Measurements from ENCODE around the gene TRAPPC11. TPM values are rescaled to one million over a fixed set of nuclear protein-coding genes. Genes with fewer than 3 reads are reported as not detected.

Gene TRAPPC11
- polyA plus RNA-seq, 1 of the 3 experiments (the other 2 are of a cell fraction): 18.8 TPM

DNA sequence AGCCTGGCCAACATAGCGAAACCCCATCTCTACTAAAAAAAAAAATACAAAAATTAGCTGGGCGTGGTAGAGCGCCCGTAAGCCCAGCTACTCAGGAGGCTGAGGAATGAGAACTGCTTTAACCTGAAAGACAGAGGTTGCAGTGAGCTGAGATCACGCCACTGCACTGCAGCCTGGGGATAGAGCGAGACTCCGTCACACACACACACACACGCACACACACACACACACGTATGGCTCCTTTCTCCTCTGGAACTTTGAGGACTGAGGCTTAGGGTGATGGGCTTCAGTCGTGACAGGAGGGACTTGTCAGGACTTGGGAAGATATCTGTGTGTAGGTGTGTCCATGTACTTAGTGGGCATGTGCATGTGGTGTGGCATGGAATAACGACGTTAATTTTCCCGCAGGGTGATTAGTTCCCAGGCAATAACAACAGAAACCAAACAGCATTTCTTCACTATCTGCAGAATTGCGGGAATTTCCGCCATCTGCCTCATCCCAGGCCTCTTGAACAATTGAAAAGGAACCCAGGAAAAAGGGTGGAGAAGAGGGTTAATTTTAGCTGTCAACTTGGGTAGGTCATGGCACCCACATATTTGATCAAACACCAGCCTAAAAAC lies 47.8 kb upstream of the TRAPPC11 start:
- Histone ChIP-seq H2AFZ (ENCODE audit: low read depth) (no peak overlapping the region), H3K9me2 (no peaks in the 10 kb centered on the region), H3K36me3 (replicated peaks in 1 of 2; ENCODE audit: control insufficient read depth in 1 of 2, insufficient read depth in 2 of 2, low read length in 1 of 2) (no peaks in the 10 kb centered on the region), H3K4me3 (ENCODE audit: low read depth in 2 of 2, low read length in 1 of 2) (no peak overlapping the region), H3F3A (replicated peaks; ENCODE audit: insufficient read depth) (no peaks in the 10 kb centered on the region), H4K20me1 (ENCODE audit: insufficient read depth) (no peaks in the 10 kb centered on the region), H3K4me1 (ENCODE audit: control insufficient read depth in 1 of 2, insufficient read depth in 2 of 2, low read depth in 1 of 2, low read length in 1 of 2) (no peaks in the 10 kb centered on the region), H3K9ac (no peak overlapping the region), H3K4me2 (no peak overlapping the region), H3K79me2 (ENCODE audit: insufficient read depth) (no peaks in the 10 kb centered on the region), H3K27ac (ENCODE audit: low read depth in 2 of 2, low read length in 1 of 2) (no peak overlapping the region), H3K27me3 (ENCODE audit: insufficient read depth) (no peaks in the 10 kb centered on the region), H3K9me3 (no peaks in the 10 kb centered on the region)
- TF ChIP-seq NFIC (IDR thresholded peaks at IDR 0.05; ENCODE audit: borderline replicate concordance): no peak
- TF ChIP-seq MXI1 (IDR thresholded peaks at IDR 0.05; ENCODE audit: low read depth, low read length): no peak
- no peak for TF ChIP-seq GABPA (IDR thresholded peaks at IDR 0.05; ENCODE audit: low read depth)
- no peak for TF ChIP-seq MEF2A (IDR thresholded peaks at IDR 0.05; ENCODE audit: borderline replicate concordance, low read depth)
- no peak for TF ChIP-seq YY1 (IDR thresholded peaks at IDR 0.05; ENCODE audit: low read depth)
- no peak for TF ChIP-seq TCF12 (IDR thresholded peaks at IDR 0.05)
- TF ChIP-seq, protein P1, sequence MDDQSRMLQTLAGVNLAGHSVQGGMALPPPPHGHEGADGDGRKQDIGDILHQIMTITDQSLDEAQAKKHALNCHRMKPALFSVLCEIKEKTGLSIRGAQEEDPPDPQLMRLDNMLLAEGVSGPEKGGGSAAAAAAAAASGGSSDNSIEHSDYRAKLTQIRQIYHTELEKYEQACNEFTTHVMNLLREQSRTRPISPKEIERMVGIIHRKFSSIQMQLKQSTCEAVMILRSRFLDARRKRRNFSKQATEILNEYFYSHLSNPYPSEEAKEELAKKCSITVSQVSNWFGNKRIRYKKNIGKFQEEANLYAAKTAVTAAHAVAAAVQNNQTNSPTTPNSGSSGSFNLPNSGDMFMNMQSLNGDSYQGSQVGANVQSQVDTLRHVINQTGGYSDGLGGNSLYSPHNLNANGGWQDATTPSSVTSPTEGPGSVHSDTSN (IDR thresholded peaks at IDR 0.05): no peak
- no peak for TF ChIP-seq FOXJ3 (CRISPR knock-in tag; IDR thresholded peaks at IDR 0.05)
- no peak for TF ChIP-seq USF1 (IDR thresholded peaks at IDR 0.05; ENCODE audit: borderline replicate concordance, low read depth)
- TF ChIP-seq, protein P2, sequence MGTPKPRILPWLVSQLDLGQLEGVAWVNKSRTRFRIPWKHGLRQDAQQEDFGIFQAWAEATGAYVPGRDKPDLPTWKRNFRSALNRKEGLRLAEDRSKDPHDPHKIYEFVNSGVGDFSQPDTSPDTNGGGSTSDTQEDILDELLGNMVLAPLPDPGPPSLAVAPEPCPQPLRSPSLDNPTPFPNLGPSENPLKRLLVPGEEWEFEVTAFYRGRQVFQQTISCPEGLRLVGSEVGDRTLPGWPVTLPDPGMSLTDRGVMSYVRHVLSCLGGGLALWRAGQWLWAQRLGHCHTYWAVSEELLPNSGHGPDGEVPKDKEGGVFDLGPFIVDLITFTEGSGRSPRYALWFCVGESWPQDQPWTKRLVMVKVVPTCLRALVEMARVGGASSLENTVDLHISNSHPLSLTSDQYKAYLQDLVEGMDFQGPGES (IDR thresholded peaks at IDR 0.05; ENCODE audit: low read depth, low read length): no peak
- no peak for TF ChIP-seq USF2 (IDR thresholded peaks at IDR 0.05; ENCODE audit: borderline replicate concordance, low read depth, low read length)
- POLR2A ChIA-PET: no interaction called here
- DNase-seq: no peak
- WGBS (ENCODE audit: low lambda C conversion rate): 93% methylated on average over 15 of the region's 15 CpGs
- CTCF ChIA-PET: interaction anchor here (0.6 to 1.0 kb wide), 2 partner anchors 10 to 12 kb away, joined by 3 read pairs; no protein-coding TSS in a partner anchor
